ENCODE measurements around the gene KLHL10. TPM values are rescaled to one million over a fixed set of nuclear protein-coding genes. Genes with fewer than 3 reads are reported as not detected.

KLHL10 gene
- total and polyA plus RNA-seq, 2 of the 13 experiments (the other 11 are each of a cell fraction or from before 2014, with no cell fraction given), result 0.04 to 0.08 TPM

DNA sequence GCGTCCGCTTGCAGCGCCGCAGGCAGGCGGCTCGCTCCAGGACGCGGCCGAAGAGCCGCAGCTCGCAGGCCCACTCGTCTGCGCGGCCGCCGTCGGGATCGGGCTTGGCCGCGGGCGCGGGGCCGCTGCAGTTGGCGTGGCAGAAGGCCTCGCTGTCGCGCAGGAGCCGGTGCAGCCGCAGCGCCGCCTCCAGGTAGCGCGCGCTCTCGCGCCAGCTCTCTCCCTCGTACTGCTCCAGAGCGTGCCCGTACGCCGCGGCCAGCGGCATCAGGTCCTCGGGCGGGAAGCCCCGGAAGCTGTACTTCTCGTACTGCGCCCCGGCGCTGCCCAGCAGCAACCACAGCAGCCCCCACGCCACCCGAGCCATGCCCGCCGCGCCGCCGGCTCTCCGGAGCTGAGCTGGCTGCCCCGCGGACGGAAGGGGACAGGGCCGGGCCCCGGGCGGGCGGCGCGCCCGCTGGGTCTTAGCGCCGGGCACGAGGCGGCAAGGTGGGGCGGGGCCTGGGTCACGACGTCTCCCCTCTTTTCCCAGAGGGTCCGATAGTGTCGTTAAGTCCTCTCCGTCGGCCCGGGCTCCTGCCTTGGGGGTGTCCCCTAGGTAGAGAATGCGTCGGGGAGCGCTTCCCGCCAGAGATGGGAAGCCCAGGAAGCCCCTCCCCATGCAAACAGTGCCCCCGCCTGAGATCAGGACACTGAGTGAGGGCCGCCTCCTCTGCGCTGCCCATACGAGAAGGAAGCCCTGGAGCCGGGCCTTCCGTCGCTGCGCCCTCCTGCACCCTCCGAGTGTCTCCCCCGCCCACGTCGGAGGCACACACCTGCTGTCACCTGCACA, 25.9 kb upstream of the KLHL10 start, which contains the start of gene P3H4 (continued):
- TF ChIP-seq, protein P1, sequence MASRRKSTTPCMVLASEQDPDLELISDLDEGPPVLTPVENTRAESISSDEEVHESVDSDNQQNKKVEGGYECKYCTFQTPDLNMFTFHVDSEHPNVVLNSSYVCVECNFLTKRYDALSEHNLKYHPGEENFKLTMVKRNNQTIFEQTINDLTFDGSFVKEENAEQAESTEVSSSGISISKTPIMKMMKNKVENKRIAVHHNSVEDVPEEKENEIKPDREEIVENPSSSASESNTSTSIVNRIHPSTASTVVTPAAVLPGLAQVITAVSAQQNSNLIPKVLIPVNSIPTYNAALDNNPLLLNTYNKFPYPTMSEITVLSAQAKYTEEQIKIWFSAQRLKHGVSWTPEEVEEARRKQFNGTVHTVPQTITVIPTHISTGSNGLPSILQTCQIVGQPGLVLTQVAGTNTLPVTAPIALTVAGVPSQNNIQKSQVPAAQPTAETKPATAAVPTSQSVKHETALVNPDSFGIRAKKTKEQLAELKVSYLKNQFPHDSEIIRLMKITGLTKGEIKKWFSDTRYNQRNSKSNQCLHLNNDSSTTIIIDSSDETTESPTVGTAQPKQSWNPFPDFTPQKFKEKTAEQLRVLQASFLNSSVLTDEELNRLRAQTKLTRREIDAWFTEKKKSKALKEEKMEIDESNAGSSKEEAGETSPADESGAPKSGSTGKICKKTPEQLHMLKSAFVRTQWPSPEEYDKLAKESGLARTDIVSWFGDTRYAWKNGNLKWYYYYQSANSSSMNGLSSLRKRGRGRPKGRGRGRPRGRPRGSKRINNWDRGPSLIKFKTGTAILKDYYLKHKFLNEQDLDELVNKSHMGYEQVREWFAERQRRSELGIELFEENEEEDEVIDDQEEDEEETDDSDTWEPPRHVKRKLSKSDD (CRISPR knock-in tag; IDR thresholded peaks at IDR 0.05; ENCODE audit: low read depth), result 0 out of 2 replicates have a peak, but pooled peaks have one; percentile 76
- TF ChIP-seq ZNF33A (CRISPR knock-in tag; IDR thresholded peaks at IDR 0.05; ENCODE audit: borderline replicate concordance) (no peak), MBD4 (IDR thresholded peaks at IDR 0.05; ENCODE audit: borderline replicate concordance, low read length) (no peak), HMG20A (CRISPR knock-in tag; IDR thresholded peaks at IDR 0.05; ENCODE audit: borderline replicate concordance) (no peak), RXRA (CRISPR knock-in tag; IDR thresholded peaks at IDR 0.05) (peak; percentile 33; the same call in 1 of the 2 replicates), ZNF878 (CRISPR knock-in tag; IDR thresholded peaks at IDR 0.05) (0 out of 2 replicates have a peak, but pooled peaks have one; percentile 14), POLR2AphosphoS5 (IDR thresholded peaks at IDR 0.05; ENCODE audit: low read depth, low read length) (peak; percentile 59), MXI1 (IDR thresholded peaks at IDR 0.05; ENCODE audit: borderline replicate concordance, low read depth, low read length) (peak; percentile 63; the same call in 2 of the 3 replicates), ZNF614 (CRISPR knock-in tag; IDR thresholded peaks at IDR 0.05; ENCODE audit: borderline replicate concordance) (no peak; the same call in 1 of the 2 replicates), RBAK (CRISPR knock-in tag; IDR thresholded peaks at IDR 0.05) (no peak), NR1H2 (CRISPR knock-in tag; IDR thresholded peaks at IDR 0.05; ENCODE audit: borderline replicate concordance, low read depth) (no peak), JUNB (CRISPR knock-in tag; IDR thresholded peaks at IDR 0.05; ENCODE audit: borderline replicate concordance) (no peak), ZNF446 (CRISPR knock-in tag; IDR thresholded peaks at IDR 0.05) (peak; percentile 95), SNAI1 (CRISPR knock-in tag; IDR thresholded peaks at IDR 0.05; ENCODE audit: borderline replicate concordance) (no peak), PAX8 (CRISPR knock-in tag; IDR thresholded peaks at IDR 0.05; ENCODE audit: borderline replicate concordance) (0 out of 2 replicates have a peak, but pooled peaks have one; percentile 90)
- TF ChIP-seq, protein P2, sequence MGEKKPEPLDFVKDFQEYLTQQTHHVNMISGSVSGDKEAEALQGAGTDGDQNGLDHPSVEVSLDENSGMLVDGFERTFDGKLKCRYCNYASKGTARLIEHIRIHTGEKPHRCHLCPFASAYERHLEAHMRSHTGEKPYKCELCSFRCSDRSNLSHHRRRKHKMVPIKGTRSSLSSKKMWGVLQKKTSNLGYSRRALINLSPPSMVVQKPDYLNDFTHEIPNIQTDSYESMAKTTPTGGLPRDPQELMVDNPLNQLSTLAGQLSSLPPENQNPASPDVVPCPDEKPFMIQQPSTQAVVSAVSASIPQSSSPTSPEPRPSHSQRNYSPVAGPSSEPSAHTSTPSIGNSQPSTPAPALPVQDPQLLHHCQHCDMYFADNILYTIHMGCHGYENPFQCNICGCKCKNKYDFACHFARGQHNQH (CRISPR knock-in tag; IDR thresholded peaks at IDR 0.05), result peak; percentile 34
- TF ChIP-seq, protein P3, sequence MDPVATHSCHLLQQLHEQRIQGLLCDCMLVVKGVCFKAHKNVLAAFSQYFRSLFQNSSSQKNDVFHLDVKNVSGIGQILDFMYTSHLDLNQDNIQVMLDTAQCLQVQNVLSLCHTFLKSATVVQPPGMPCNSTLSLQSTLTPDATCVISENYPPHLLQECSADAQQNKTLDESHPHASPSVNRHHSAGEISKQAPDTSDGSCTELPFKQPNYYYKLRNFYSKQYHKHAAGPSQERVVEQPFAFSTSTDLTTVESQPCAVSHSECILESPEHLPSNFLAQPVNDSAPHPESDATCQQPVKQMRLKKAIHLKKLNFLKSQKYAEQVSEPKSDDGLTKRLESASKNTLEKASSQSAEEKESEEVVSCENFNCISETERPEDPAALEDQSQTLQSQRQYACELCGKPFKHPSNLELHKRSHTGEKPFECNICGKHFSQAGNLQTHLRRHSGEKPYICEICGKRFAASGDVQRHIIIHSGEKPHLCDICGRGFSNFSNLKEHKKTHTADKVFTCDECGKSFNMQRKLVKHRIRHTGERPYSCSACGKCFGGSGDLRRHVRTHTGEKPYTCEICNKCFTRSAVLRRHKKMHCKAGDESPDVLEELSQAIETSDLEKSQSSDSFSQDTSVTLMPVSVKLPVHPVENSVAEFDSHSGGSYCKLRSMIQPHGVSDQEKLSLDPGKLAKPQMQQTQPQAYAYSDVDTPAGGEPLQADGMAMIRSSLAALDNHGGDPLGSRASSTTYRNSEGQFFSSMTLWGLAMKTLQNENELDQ (CRISPR knock-in tag; IDR thresholded peaks at IDR 0.05; ENCODE audit: borderline replicate concordance), result no peak; the same call in 1 of the 2 replicates
- TF ChIP-seq, protein P4, sequence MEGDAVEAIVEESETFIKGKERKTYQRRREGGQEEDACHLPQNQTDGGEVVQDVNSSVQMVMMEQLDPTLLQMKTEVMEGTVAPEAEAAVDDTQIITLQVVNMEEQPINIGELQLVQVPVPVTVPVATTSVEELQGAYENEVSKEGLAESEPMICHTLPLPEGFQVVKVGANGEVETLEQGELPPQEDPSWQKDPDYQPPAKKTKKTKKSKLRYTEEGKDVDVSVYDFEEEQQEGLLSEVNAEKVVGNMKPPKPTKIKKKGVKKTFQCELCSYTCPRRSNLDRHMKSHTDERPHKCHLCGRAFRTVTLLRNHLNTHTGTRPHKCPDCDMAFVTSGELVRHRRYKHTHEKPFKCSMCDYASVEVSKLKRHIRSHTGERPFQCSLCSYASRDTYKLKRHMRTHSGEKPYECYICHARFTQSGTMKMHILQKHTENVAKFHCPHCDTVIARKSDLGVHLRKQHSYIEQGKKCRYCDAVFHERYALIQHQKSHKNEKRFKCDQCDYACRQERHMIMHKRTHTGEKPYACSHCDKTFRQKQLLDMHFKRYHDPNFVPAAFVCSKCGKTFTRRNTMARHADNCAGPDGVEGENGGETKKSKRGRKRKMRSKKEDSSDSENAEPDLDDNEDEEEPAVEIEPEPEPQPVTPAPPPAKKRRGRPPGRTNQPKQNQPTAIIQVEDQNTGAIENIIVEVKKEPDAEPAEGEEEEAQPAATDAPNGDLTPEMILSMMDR (CRISPR knock-in tag; IDR thresholded peaks at IDR 0.05), result peak; percentile 87
- TF ChIP-seq, protein P5, sequence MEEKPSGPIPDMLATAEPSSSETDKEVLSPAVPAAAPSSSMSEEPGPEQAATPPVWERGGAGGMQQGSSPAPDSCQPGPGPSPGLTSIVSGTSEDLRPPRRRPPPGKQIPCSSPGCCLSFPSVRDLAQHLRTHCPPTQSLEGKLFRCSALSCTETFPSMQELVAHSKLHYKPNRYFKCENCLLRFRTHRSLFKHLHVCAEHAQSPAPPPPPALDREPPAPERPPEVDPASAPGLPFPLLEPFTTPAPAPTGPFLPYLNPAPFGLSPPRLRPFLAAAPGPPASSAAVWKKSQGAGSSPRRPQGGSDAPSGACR (CRISPR knock-in tag; IDR thresholded peaks at IDR 0.05), result no peak
